ENCODE data around the gene KRTAP10-12.
A peak's percentile ranks its signal among the peaks of the same experiment; 100 is the strongest.

Gene KRTAP10-12

GRCh38 chr21:44741921-44742320 is 44.9 kb downstream of the KRTAP10-12 start:
- no peak overlapping the region for H3K4me2 ChIP-seq (ENCODE audit: low read depth, low read length)
- peaks cover 94% of the 10 kb centered on the region for H3K27me3 ChIP-seq (replicated peaks; ENCODE audit: insufficient read depth, low read length)

GRCh38 chr21:44742418-44743153 is 45.6 kb downstream of the KRTAP10-12 start:
- Histone ChIP-seq H3K27me3 (replicated peaks; ENCODE audit: insufficient read depth, low read length) (peaks cover 96% of the 10 kb centered on the region), H3K9ac (ENCODE audit: low read length) (no peak overlapping the region), H3K27ac (ENCODE audit: low read length) (no peak overlapping the region), H3K4me2 (ENCODE audit: low read depth, low read length) (no peak overlapping the region), H3K4me1 (ENCODE audit: low read length) (no peaks in the 10 kb centered on the region), H2AFZ (ENCODE audit: low read length) (no peak overlapping the region), H3K9me3 (replicated peaks; ENCODE audit: insufficient read depth, low read length) (no peaks in the 10 kb centered on the region), H3K79me2 (ENCODE audit: low read length) (no peaks in the 10 kb centered on the region), H3K4me3 (ENCODE audit: low read length) (no peak overlapping the region), H3K36me3 (replicated peaks; ENCODE audit: insufficient read depth, low read length) (no peaks in the 10 kb centered on the region), H4K20me1 (ENCODE audit: insufficient read depth, low read length) (no peaks in the 10 kb centered on the region), H3F3A (ENCODE audit: insufficient read depth, low read length) (no peaks in the 10 kb centered on the region), H3K9me2 (replicated peaks; ENCODE audit: insufficient read depth, low read length) (no peaks in the 10 kb centered on the region)
- DNase-seq = no peak
- TF ChIP-seq EZH2phosphoT487 (IDR thresholded peaks at IDR 0.05; ENCODE audit: low read length) (no peak), CTCF (IDR thresholded peaks at IDR 0.05; ENCODE audit: low read length) (peak; percentile 26; the same call in 1 of the 2 replicates), EZH2 (optimal IDR thresholded peaks at IDR 0.05; ENCODE audit: low read depth, low read length) (no peak)

More at GRCh38 chr21:44741921-44742320, 44.9 kb downstream of the KRTAP10-12 start:
- Histone ChIP-seq H3K27ac (ENCODE audit: low read length) (no peak overlapping the region), H2AFZ (ENCODE audit: low read length) (no peak overlapping the region), H3K4me3 (ENCODE audit: low read length) (no peak overlapping the region), H4K20me1 (ENCODE audit: insufficient read depth, low read length) (no peaks in the 10 kb centered on the region), H3K9me3 (replicated peaks; ENCODE audit: insufficient read depth, low read length) (no peaks in the 10 kb centered on the region), H3K36me3 (replicated peaks; ENCODE audit: insufficient read depth, low read length) (no peaks in the 10 kb centered on the region), H3K9me2 (replicated peaks; ENCODE audit: insufficient read depth, low read length) (no peaks in the 10 kb centered on the region), H3K9ac (ENCODE audit: low read length) (no peak overlapping the region), H3K4me1 (ENCODE audit: low read length) (no peaks in the 10 kb centered on the region), H3F3A (ENCODE audit: insufficient read depth, low read length) (no peaks in the 10 kb centered on the region), H3K79me2 (ENCODE audit: low read length) (no peaks in the 10 kb centered on the region)
- TF ChIP-seq CTCF (IDR thresholded peaks at IDR 0.05; ENCODE audit: low read length) = no peak
- DNase-seq = no peak
